Stimulated activated CD8-positive, alpha-beta memory T cell treated with anti-CD3 and anti-CD28 coated beads, Interleukin-4, amount 100 ng/mL, for 24 hours (primary cell): ENCODE results near the gene ATF7IP.
"Not testable (repeated sequence)": the region's sequence is repeated elsewhere in the genome, so short reads cannot be mapped to it uniquely, and the experiment has no call there.

Experiments
- DNase-seq: peaks from one replicate; pipeline ENCODE4 v3.0.0-alpha.2; 2020; ENCODE audit warnings: low read depth

The ATF7IP gene

DNA sequence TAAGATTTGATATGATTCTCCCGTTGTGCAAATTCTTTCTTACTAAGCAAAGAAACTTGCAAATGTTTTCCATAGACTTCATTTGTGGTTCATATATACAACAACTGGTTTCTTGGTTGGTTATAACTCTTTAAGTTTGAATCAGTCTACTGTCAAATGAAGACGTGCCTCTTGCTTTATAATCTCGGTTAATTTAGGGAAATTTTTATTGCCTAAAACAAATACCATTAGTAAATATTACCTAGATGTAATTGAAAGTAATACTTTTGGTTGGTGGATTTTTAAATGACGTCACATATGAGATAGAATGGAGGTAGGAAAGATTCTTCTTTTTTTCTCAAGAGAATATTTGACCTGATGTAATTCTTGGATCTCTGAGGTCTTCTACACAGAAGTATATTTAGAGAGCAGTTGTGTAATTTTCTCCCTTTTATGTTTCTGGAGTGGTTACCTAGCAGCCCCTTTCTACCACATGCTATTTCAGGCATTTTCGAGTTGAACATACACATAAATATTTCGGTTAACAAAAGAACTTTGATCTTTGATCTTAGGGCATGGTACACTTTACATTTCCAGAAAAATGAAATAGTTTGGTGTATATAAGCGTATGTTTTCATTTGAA lies 1.7 kb downstream of the ATF7IP start:
- DNase-seq: no peak

DNA sequence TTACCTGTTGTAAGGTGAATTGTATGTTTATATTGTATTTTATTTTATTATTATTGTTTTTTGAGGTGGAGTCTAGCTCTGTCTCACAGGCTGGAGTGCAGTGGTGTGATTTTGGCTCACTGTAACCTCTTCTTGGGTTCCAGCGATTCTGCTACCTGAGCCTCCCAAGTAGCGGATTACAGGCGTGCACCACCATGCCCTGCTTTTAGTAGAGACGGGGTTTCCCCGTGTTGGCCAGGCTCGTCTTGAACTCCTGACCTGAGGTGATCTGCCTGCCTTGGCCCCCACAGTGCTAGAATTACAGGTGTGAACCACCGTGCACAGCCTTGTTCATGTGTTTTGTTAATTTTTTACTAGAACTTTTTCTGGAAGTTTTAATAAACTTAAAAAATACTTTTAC lies 3.8 kb downstream of the ATF7IP start:
- no peak for DNase-seq

DNA sequence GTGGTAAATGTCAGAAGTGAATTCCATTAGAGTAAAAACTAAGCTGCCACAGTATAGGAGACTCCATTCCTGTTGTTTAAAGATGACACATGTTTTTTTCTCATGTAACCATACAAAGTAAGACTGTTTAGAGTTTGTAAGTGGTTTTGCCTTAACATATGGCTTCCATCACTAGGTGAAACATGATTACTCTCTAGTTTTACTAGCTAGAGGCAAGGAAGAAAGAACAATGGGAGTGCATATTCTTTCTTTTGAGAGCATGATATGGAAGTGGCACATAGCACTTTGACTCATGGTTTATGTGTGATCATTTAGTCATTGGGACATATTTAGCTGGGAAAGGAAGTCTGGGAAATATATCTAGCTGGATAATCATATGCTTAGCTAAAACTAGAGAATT lies 7.7 kb downstream of the ATF7IP start:
- no peak for DNase-seq

DNA sequence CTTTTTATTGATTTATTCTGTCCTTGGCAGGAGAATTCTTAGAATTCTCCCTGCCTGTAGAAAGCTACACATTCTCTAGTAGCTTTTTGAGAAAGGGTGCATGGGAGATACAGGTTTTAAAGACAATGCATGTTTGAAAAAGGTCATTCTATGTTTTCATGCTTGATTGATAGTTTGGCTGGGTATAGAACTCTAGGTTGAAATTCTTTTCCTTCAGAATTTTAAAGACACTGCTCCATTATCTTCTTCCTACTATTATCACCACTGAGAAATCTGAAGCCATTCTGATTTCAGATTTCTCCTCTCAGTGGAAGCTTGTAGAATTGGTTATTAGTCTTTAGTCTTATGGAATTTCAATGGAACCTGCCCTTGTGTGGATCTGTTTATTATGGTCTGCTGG lies 14.0 kb downstream of the ATF7IP start:
- no peak for DNase-seq

DNA sequence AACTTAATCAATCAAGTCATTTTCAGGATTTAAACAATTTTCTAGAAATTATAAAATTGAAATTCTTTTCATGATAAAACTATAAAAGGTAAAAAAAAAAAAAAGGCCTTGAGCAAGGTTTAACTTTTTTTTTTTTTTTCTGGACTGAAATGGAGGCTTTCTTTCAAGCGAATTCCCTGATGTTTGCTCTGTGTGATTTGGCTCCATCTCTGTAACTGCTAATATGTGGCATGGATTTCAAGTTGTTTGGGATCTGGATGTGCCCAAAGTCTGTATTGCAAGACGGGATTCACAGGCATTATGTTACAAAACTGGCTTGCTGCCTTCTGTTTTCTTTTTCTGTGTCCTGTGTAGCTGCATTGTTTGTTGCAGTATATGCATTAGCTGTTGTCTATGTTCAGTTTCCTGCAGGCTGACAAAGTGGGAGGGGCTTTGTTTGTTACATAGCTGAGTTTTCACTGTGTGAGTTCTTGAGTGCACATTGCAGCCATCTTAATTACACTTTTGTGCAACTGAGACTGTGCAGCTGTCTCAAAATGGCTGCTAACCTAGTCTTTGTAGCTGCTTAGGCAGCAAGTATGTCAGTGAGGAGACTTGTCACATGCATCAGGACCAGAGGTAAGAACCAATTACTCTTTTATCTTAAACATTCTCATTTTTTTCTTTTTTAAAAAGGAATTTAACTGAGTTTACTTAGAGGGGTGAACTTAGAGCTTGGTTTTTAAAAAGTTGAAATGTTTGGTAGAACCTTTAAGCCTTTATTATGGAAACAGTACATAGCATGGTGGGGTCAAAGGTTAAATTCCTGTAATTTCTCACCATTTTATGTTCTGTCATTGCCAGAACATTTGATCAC lies 19.5 kb downstream of the ATF7IP start:
- DNase-seq: no peak

DNA sequence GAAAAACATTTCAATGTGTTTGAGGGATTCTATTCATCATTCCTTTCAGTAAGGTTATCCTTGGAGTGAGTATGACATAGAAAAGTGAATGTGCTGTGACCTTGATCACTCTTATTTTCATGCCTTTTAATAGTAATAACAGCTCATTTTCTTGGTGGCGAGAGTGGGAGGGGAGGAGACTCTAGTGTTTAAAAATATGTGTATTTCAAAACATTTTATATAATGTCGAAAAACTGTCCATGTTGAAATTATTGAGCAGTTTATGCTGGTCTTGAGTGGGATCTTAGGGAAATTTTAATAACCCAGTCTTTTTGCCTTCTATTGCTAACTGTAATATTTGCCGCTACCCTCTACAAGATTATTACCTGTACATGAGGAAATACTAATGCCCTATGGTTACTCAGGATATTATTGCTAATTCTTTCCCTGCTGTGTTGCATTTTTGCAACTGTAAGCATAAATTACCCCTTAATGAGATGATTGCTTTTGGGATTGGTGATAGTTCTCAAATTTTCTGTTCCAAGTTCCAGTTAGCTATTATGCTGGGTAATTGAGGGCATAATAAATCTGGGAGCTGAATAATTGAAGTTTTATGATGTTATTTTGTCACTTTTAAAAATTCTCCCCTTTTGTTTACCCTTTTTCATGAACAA lies 21.9 kb downstream of the ATF7IP start:
- no peak for DNase-seq

DNA sequence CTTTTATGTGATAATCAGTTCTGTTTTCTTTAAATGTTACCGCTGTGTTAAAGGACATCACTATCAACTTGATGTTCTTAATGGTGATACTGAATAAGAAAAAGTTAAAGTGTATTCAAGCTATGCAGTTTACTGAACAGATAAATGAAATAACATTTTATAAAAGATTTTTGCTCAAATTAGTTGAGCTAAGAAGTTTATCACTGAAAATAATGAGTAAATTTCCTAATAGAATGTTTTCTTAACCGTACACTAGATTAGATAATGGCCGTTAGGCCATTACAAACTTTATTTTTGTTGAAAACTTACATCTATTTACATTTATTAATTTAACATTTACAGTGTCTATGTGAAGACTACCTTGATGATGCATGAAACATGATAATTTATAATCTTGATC lies 25.0 kb downstream of the ATF7IP start:
- DNase-seq: no peak

DNA sequence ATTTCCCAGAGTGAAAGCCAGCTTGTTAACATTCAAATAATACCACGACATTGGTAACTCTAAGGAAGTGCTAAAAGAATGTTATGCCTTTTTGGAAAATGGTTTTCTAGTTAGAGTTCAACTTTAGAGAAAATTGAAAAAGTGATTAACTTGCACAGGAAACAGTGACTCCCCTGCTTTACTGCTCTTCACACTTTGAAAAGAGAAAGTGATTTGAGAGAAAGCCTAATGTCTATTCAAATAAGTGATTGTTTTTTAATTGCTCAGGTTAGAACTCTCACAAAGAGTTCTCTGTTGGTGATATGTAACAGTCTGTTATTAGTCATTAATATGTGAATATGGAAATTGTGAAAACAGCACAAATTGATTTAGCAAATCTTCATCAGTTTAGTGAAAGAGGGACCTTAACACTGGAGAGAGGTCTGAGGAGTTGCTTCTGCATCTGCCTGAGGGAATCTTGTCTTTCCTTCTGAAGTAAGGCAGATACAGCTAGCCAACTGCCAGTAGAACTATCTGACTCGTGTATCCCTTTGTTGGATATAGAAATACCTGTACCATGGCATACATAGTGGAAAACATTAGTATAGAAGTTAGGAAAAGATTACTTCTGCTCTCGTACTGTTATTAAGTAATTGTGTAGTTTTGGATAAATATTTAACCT lies 25.5 kb downstream of the ATF7IP start:
- DNase-seq: no peak

DNA sequence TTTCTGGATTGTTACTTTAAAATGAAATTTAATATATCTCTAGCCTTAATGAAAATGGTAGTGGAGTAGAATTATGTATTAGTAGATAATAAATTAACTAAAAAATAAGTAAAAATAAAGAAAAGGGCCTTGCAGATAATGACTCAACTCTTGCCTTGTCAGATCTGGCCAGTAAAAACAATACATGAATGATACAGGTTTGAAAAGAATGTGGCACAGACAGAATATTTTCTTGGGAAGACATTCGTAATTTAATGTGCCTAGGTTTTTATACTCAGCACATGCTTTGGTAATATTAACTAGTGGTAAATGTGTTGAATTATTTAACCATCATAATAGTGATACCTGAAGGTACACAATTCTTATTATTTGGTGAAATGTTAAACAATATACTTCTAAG lies 28.3 kb downstream of the ATF7IP start:
- DNase-seq: no peak

DNA sequence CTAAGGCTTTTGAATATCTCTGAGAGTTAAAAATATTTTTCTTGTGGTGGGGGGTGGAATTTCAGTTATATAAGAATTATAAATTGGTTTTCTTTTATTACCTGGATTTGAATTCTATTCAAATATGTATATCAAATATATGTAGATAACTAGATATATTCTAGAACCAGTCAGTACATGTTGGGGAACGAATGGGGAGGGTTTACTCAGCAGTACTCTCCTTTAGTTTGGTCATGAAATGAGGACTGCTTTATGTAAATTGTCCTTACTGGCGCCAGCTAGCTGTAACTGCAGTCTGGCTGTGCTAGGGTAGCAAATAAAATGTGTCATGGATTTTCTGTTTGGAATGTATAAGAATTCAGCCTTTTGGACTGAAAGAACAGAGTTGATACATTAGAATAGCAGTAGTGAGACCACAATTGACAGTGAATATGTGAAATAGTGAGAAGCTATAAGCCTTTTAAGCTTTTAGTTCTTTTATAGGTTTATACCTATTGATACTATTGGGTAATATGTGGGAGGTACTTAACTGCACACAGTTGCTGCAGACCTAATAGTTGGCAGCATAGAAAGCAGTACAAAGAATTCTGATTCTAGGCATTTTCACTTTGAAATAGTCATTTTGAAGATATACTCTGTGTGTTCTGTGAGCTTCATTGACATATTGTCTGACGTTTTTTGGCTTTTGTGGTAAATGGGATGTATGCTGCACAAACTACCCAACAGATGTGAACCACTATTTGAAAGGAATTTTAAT lies 29.0 kb downstream of the ATF7IP start:
- no peak for DNase-seq

DNA sequence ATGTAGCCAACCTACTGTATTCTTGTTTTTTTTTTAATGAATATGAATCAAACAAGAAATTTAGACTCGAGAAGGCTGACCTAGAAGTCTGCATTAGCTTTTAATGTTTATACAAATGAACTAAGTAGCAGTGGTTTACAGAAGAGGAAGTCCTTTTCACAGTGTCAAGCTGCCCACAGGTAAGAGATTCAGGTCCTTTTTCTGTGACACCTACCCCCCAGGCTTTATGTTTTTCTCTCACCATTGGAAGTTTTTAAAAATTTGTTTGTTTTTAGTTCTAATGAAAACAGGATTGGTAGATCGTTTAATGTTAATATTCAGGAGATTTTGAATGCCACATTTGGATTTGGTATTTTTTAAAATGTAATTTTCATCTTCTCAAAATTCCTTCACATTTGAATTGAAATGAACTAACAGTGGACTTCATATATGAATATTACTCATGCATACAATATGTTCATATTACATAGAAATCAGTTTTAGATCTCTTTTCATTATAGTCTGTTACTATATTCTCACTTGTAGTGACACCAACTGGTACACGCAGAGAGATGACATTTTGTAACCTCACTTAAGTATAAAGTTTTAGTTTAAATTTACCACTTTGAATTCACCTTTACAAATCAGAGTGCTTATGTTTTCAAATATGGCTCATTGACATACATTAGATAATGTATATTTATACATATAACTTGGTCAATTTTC lies 29.7 kb downstream of the ATF7IP start:
- no peak for DNase-seq

DNA sequence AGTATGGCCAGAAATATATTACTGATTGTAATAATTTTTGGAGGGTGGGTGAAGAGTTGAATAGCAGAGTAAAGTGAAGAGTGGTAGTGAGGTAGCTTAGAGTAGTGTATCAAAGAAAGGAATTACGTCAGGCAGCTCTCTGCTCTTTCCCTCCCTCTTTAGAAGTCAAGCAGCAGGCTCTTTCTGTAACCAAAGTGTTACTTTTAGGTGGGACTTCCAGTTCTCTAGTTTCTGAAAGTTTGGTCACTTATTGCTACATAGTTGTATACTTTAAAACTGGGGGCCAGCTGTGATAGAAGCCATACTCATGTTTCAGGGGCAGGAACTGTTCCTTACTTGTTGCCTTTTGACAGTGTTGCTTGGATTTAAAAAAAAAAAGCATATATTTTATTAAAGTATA lies 30.6 kb downstream of the ATF7IP start:
- no peak for DNase-seq

DNA sequence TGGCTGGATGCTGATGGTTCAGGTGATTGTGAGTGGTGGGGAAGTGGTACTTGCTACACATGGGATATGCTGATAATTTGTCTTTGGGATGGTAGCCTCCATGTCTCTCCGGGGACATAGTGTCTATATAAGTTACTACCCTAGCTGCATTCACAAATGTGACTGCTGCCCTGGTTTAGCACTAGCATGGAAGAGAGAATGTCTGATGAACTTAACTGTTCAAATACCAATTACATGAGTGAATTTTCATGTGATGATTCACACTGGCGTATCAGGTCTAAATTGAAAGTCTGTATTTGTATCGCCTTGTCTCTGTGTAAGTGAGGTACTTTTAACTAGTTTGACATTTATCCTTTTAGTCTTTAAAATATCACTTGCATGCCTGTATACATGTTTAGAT lies 34.4 kb downstream of the ATF7IP start:
- no peak for DNase-seq

DNA sequence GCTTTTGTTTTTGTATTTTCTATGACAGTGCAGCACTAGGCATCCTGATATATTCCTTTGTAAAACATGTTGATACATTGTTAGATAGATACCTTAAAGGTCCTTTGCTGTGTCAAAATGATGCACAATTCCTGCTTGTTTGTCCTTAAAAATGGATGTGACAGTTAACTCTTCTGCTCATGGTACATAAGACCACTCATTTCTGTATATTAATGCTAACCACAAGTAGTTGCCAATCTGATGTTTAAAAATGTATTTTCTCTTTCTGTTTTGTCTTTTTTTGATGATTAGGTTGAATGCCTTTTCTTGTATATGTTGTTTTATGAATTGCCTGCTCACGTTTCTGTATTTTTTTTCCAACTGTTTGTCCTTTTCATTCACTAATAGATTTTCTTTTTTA lies 35.1 kb downstream of the ATF7IP start:
- DNase-seq: no peak

DNA sequence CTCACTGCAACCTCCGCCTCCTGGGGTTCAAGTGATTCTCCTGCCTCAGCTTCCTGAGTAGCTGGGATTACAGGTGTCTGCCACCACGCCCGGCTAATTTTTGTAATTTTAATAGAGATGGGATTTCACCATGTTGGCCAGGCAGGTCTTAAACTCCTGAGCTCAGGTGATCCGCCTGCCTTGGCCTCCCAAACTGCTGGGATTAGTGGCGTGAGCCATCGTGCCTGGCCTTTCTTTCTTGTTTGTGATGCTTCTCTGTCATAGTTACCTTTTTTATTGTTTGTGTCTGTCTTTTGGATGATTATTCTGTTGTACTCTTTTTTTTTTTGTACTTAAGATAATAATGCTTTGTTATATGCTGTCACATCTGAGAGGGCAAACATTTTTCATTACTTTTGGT lies 35.8 kb downstream of the ATF7IP start:
- DNase-seq: not testable (repeated sequence)

DNA sequence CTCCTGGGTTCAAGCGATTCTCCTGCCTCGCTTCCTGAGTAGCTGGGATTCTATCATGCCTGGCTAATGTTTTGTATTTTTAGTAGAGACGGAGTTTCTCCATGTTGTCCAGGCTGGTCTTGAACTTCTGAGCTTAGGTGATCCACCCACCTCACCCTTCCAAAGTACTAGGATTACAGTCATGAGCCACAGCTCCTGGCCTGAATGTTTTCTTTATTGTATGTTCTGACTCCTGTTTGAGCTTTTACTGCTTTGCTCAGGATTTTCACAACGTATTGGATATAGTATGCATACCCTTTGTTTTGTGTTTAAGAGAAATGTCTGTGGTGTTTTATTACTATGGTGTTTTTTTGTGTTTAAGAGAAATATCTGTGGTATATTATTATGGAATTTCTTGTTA lies 37.2 kb downstream of the ATF7IP start:
- no peak for DNase-seq

DNA sequence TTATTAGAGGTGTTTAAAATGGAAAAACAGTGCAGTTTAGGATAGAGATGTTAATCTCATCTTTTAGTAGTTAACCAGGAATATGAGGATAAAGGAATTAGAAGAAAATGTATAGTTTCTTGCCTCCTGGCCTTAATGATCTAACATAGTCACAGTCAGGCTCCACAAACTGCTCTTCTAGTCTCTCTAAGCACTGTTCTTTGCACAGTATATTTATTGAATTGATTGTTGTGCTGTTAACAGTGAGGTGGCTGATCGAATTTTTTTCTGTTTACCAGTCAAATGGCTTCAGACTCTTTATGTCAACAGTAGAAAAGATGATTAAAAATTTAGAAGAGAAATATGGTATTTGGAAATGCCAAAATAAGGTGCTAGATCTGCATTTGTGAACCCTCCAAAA lies 37.8 kb downstream of the ATF7IP start:
- no peak for DNase-seq

DNA sequence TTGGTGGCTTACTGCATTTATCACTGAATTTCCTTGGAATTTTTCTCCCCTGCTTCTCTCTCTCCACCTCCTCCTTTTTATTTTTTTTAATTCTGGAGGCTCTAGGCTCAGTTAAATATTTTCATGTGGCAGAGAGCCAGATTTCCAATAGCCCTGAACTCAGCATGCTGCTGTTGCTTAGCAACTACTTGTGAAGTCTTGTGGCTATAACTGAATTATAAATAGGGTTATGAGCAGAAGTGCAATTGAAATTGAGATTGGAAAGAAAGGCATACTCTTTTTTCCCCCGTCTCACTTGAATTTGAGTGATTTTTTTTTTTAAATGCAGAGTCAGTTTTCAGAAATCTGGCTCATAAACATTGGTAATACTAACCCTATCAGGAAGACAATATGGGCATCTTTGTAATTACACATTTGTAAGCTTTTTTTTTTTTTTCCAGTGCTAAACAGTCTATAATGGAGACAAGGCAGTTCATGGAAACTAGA lies 38.3 kb downstream of the ATF7IP start:
- DNase-seq: no peak

DNA sequence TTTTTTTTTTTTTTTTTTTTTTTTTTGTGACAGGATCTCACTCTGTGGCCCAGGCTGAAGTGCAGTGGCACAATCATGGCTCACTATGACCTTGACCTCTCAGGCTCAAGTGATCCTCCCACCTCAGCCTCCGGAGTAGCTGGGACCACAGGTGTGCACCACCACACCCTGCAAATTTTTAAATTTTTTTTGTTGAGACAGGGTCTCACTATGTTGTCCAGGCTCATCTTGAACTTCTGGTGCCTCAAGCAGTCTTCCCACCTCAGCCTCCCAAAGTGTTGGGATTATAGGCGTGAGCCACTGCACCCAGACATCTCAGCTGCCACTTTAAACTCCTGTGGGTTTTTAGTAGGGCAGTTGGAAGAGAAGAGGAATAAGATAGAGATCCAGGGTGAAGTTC lies 39.9 kb downstream of the ATF7IP start:
- DNase-seq: not testable (repeated sequence)

DNA sequence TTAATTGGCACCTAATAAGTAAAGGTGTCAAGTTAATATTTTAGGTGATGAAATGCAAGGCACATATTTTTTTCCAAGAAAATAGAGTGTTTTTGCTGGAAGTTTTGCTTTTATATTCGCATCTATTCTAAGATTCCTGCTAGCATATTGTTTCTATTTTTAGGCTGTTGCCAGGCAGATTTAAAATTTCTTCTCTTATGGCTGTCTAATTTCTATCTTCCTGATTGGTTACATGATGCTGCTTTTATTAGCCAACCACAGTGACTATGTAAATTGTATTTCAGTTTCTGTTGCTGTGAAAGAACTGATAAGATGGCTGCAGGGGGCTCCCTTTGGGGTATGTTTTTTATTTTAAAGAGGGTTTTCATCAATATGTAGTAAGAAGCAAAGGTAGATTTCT lies 42.7 kb downstream of the ATF7IP start:
- no peak for DNase-seq

DNA sequence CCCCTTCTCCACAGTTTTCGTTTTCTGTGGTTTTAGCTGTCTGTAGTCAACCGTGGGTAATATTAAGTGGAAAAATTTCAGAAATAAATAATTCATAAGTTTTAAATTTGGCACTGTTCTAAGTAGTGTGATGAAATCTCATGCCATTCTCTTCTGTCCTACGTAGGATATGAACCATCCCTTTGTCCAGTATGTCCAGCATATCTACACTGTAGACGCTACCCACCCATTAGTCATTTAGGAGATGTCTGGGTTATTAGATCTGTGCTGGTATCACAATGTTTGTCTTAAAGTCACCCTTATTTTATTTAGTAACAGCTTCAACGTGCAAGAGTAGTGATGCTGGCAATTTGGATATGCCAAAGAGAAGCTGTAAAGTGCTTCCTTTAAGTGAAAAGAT lies 44.7 kb downstream of the ATF7IP start:
- DNase-seq: no peak
